Measurements from ENCODE around the gene PNKD.
"Not testable (repeated sequence)": the region's sequence is repeated elsewhere in the genome, so short reads cannot be mapped to it uniquely, and the experiment has no call there.

Gene PNKD

GRCh38 chr2:218301176-218301819 is 31.0 kb downstream of the PNKD start:
- Histone ChIP-seq H3K27ac (no peak overlapping the region), H3K4me3 (no peak overlapping the region), H3K4me1 (peaks cover 0 to 26% (median 9%) of the 10 kb centered on the region in 4 donors), H3K9me3 (no peaks in the 10 kb centered on the region), H3K27me3 (no peaks in the 10 kb centered on the region), H3K36me3 (no peaks in the 10 kb centered on the region)
- DNase-seq, result peak; percentile 87 to 88
- intact Hi-C loops (cut with DNase I; ENCODE audit: low total_unique reads), result loop anchor here (5.0 kb wide), 1 partner anchor 166 kb away; no protein-coding TSS in a partner anchor
- TF ChIP-seq, protein P1, sequence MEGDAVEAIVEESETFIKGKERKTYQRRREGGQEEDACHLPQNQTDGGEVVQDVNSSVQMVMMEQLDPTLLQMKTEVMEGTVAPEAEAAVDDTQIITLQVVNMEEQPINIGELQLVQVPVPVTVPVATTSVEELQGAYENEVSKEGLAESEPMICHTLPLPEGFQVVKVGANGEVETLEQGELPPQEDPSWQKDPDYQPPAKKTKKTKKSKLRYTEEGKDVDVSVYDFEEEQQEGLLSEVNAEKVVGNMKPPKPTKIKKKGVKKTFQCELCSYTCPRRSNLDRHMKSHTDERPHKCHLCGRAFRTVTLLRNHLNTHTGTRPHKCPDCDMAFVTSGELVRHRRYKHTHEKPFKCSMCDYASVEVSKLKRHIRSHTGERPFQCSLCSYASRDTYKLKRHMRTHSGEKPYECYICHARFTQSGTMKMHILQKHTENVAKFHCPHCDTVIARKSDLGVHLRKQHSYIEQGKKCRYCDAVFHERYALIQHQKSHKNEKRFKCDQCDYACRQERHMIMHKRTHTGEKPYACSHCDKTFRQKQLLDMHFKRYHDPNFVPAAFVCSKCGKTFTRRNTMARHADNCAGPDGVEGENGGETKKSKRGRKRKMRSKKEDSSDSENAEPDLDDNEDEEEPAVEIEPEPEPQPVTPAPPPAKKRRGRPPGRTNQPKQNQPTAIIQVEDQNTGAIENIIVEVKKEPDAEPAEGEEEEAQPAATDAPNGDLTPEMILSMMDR (IDR thresholded peaks at IDR 0.05), result peak; percentile 96 to 97

GRCh38 chr2:218305383-218305782 is 35.1 kb downstream of the PNKD start:
- TF ChIP-seq, protein P1 (IDR thresholded peaks at IDR 0.05), result no peak
- peaks cover 0 to 3% (median 0%) of the 10 kb centered on the region in 4 donors for H3K4me1 ChIP-seq
- DNase-seq, result no peak
- H3K27me3 ChIP-seq, result no peaks in the 10 kb centered on the region
- no peak overlapping the region for H3K4me3 ChIP-seq
- no peaks in the 10 kb centered on the region for H3K36me3 ChIP-seq
- H3K27ac ChIP-seq, result no peak overlapping the region
- no peaks in the 10 kb centered on the region for H3K9me3 ChIP-seq
- intact Hi-C loops (cut with DNase I; ENCODE audit: low total_unique reads), result no loop called here

DNA sequence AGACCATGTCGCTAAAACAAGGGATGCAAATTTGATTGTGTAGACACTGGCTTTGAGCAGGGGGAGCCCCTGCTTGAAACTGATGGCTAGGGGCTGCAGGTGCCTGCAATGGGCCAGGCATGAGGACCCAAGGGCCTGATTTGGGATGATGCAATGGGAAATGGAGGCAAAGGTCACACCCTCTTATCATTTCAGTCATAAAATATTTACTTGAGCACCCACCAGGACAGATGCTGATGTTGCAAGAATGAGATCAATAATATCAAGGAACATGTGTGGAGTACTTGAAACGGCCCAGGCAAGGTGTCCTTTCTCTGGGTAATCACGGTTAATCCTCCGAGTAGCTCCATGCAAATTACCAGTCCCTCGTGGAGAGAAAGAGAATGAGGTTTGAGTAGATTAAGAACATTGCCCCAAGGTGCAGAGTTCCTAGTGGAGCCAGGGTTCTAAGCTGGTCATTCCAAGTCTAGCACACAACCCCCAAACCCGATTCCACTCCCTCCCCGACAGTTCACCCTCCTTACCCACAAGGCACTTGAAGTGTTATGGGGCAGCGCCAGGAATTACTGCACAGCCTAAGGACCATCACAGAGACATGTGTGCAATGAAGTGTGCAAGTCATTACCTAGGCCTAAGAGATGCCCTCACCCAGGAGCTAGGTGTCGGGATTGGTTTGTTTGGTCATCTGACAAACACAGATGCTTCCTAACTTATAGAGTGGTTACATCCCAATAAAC is 36.0 kb downstream of the PNKD start:
- intact Hi-C loops (cut with DNase I; ENCODE audit: low total_unique reads), result no loop called here
- no peak for DNase-seq
- no peak overlapping the region for H3K27ac ChIP-seq

DNA sequence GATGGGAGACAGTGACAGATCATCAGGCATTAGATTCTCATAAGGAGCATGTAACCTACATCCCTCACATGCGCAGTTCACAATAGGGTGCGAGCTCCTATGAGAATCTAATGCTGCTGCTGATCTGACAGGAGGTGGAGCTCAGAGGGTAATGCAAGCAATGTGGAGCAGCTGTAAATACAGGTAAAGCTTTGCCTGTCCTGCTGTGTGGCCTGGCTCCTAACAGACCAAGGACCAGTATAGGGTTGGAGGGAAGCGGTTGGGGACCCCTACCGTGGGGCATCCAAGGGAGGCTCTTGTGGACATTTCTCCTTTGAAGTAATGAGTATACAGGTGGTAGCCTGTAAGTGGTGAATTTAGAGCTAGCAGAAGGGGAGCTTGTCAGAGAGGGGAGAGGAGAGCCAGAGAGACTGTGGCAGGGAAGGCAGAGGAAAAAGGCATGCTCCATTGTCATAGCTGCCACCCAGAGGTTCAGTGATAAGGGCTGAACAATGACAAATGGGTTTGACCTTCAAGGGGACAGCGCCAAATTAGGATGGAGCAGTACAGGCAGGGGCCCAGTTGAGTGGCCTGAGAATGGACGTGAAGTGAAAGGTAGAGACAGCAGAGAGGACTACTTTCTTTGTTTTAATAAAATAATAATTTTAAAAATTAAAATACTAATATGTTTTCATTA is 37.2 kb downstream of the PNKD start:
- intact Hi-C loops (cut with DNase I; ENCODE audit: low total_unique reads), result no loop called here
- DNase-seq, result no peak
- TF ChIP-seq, protein P1 (IDR thresholded peaks at IDR 0.05), result no peak

More for the DNA sequence above, 36.0 kb downstream of the PNKD start:
- H3K36me3 ChIP-seq, result no peaks in the 10 kb centered on the region
- H3K27me3 ChIP-seq, result no peaks in the 10 kb centered on the region
- H3K9me3 ChIP-seq, result no peaks in the 10 kb centered on the region
- H3K4me1 ChIP-seq, result no peaks in the 10 kb centered on the region
- TF ChIP-seq, protein P1 (IDR thresholded peaks at IDR 0.05), result no peak
- H3K4me3 ChIP-seq, result no peak overlapping the region

DNA sequence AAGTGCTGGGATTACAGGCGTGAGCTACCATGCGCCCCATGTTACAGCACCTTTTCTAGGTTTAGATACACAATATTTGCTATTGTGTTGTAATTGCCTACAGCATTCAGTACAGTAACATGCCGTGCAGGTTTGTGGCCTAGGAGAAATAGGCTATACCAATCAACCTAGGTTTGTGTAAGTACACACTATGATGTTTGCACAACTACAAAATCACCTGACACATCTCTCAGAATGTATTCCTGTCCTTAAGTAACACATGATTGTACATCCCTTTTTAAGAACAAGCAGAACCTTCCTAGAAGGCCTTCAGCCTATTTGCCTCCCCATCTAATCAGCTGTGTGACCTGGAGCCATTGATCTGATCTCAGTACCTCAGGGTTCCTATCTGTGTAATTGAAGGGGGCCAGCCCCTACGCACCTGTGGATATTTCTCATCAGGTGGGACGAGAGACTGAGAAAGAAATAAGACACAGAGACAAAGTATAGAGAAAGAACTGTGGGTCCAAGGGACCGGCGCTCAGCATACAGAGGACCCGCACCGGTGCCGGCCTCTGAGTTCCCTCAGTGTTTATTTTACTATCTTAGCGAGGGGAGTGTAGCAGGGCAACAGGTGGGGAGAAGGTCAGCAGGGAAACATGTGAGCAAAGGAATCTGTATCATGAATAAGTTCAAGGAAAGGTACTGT is 40.7 kb downstream of the PNKD start:
- Histone ChIP-seq H3K27ac (no peak overlapping the region), H3K4me1 (no peaks in the 10 kb centered on the region), H3K4me3 (no peak overlapping the region), H3K27me3 (no peaks in the 10 kb centered on the region), H3K36me3 (no peaks in the 10 kb centered on the region), H3K9me3 (no peaks in the 10 kb centered on the region)
- TF ChIP-seq, protein P1 (IDR thresholded peaks at IDR 0.05), result no peak
- no peak for DNase-seq
- intact Hi-C loops (cut with DNase I; ENCODE audit: low total_unique reads), result no loop called here

More for the DNA sequence above, 37.2 kb downstream of the PNKD start:
- H3K4me3 ChIP-seq, result no peak overlapping the region
- H3K36me3 ChIP-seq, result no peaks in the 10 kb centered on the region
- no peak overlapping the region for H3K27ac ChIP-seq
- H3K4me1 ChIP-seq, result no peaks in the 10 kb centered on the region
- no peaks in the 10 kb centered on the region for H3K27me3 ChIP-seq
- H3K9me3 ChIP-seq, result no peaks in the 10 kb centered on the region

GRCh38 chr2:218311541-218312266 is 41.4 kb downstream of the PNKD start:
- H3K27ac ChIP-seq; H3K36me3 ChIP-seq; H3K9me3 ChIP-seq; H3K27me3 ChIP-seq; H3K4me3 ChIP-seq; intact Hi-C loops (cut with DNase I; ENCODE audit: low total_unique reads); DNase-seq; H3K4me1 ChIP-seq: not testable (repeated sequence)

Measured in tibial artery (tissue), 4 donors.